ENCODE measurements around the gene TMEM248.
"Not testable (repeated sequence)": the region's sequence is repeated elsewhere in the genome, so short reads cannot be mapped to it uniquely, and the experiment has no call there.

- TF ChIP-seq, protein P1, sequence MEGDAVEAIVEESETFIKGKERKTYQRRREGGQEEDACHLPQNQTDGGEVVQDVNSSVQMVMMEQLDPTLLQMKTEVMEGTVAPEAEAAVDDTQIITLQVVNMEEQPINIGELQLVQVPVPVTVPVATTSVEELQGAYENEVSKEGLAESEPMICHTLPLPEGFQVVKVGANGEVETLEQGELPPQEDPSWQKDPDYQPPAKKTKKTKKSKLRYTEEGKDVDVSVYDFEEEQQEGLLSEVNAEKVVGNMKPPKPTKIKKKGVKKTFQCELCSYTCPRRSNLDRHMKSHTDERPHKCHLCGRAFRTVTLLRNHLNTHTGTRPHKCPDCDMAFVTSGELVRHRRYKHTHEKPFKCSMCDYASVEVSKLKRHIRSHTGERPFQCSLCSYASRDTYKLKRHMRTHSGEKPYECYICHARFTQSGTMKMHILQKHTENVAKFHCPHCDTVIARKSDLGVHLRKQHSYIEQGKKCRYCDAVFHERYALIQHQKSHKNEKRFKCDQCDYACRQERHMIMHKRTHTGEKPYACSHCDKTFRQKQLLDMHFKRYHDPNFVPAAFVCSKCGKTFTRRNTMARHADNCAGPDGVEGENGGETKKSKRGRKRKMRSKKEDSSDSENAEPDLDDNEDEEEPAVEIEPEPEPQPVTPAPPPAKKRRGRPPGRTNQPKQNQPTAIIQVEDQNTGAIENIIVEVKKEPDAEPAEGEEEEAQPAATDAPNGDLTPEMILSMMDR (IDR thresholded peaks at IDR 0.05) = not testable (repeated sequence)
- TF ChIP-seq POLR2A (IDR thresholded peaks at IDR 0.05) = not testable (repeated sequence)
Measured at GRCh38 chr7:66917904-66918303, 3.1 kb upstream of the TMEM248 start.

Data from lower leg skin (tissue), 3 donors.